AG09319 (cell line): ENCODE measurements around the gene ANKRD55.
"Not testable (repeated sequence)": the region's sequence is repeated elsewhere in the genome, so short reads cannot be mapped to it uniquely, and the experiment has no call there.

Experiments used
- DNase-seq: peaks from one replicate; pipeline ENCODE4 v3.0.0-alpha.2; 2010; ENCODE audit warnings: low read depth; ENCODE audit errors: extremely low read depth
- CTCF ChIP-seq: IDR thresholded peaks from 2 replicates; pipeline ENCODE4 v1.5.1; 2011; ENCODE audit warnings: low read depth, mild to moderate bottlenecking, inconsistent platforms, low read length, moderate library complexity

The ANKRD55 gene

GRCh38 chr5:56154732-56155484, 78.2 kb downstream of the ANKRD55 start:
- no peak for TF ChIP-seq CTCF
- DNase-seq, result no peak

- no peak for DNase-seq
- no peak for TF ChIP-seq CTCF
Observed at GRCh38 chr5:56152437-56152836, 80.7 kb downstream of the ANKRD55 start.

- not testable (repeated sequence) for DNase-seq
Observed at GRCh38 chr5:56150756-56151155, 82.4 kb downstream of the ANKRD55 start.

GRCh38 chr5:56148453-56148971, 84.6 kb downstream of the ANKRD55 start:
- no peak for DNase-seq
- no peak for TF ChIP-seq CTCF

- no peak for DNase-seq
- TF ChIP-seq CTCF, result no peak
Observed at GRCh38 chr5:56147659-56148230, 85.4 kb downstream of the ANKRD55 start.

- TF ChIP-seq CTCF, result no peak
- DNase-seq, result no peak
Observed at GRCh38 chr5:56147106-56147505, 86.0 kb downstream of the ANKRD55 start.

GRCh38 chr5:56146674-56147073, 86.5 kb downstream of the ANKRD55 start:
- no peak for TF ChIP-seq CTCF
- DNase-seq, result no peak
